ENCODE results near the gene TOB2.

TOB2 gene, protein sequence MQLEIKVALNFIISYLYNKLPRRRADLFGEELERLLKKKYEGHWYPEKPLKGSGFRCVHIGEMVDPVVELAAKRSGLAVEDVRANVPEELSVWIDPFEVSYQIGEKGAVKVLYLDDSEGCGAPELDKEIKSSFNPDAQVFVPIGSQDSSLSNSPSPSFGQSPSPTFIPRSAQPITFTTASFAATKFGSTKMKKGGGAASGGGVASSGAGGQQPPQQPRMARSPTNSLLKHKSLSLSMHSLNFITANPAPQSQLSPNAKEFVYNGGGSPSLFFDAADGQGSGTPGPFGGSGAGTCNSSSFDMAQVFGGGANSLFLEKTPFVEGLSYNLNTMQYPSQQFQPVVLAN

DNA sequence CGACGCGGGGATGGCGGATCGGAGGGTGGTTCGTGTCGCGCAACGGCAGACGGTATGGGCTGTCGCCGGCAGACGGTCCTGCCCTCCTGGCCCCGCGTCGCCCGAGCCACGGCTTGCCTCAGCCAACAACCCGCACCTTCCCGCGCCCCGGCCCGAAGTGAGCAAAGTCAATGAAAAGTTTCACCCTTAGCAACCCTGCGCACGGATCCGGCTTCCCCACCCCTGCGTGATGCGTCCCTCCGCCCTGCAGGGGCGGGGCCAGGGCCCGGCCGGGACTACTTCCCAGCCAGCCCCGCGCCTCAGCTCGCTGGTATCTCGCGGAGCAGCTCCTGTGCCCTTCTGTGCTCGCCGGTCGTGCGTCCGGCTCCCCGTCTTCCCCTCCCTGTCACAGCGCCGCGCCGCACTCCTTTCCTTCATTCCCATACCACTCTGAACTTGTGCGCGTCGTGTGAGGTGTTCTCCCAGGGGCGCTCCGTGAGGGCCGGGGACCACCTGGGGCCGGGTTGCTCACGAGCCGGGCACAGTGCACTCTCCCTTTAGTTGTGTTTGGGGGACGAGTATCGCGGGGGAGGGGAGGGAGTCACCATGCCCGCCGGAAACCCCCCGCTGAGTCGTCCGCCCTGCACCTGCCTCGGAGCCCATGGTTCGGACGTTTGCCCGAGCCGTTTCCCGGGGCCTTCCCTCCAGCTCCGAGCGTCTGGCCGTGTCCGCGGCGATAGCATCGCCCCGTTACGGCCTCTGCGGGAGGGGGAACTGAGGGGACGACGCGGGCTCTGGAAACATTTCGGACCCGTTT lies at the start of gene TOB2:
TSS of gene TOB2 (minus strand) at position 163 of the 796 bp plus-strand sequence. CDS start 9,456 bp downstream, outside the sequence.
- DNase-seq (ENCODE audit: low spot score), result peak; percentile 86

DNA sequence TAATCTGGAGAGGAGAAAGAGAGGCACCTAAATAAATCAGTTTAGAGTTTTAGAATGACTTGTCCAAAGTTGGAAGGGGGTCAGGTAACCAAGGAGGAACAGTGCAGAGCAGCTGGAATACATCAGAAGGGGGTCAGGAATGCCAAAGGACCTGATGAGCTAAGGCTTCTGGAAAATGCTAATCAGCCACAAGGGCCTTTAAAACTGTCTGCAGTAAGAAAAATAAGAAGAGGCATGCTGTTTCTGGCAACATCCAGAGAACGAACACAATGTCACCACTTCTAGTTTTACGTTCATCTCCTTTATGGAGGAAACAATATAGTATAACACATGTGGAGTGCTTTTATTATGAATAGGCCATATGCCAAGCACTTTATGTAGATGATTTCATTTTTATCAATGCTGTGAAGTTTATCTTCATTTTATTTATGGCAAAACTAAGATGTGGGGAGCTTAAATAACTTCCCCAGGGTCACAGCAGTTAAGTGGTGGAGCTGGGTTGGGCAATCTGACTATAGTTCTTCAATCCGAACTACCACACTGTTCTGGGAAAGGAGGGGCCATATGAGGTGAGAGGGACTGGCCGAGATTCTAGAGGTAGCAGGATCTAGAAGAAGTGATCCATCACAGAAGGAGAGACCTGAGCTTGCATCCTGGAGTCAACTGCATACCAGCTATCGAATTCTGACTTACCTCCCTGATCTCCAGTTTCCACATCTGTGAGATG lies 44.9 kb upstream of the TOB2 start:
- no peak for DNase-seq (ENCODE audit: low spot score)

DNA sequence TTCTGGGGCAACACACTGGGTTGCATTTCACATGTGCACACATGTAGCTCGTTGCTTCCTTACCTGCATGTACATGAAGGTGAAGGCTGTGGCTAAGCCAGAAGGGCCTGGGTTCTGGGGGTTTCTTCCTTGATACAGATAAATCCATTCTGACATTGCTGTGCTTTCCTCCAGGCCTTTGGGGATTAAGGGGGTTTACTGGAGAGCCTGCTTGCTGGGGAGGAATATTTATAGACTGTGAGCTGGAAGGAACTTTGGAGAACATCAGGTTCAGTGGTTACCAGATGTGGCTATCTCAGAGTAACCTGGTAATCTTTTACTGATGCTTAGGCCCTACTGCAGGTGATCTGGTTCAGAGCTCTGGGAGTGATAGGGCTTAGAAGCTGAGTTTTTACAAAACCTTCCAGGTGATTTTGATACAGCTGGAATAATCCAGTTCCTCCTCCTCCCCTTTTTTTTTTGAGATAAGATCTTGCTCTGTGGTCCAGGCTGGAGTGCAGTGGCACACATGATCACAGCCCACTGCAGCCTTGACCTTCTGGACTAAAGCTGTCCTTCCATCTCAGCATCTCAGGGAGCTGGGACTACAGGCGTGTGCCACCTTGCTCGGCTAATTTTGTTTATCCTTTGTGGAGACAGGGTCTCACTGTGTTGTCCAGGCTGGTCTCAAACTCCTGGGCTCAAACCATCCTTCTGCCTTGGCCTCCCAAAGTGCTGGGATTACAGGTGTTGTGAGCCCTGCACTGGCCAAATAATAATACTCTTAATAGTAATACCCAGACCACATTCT lies 42.2 kb upstream of the TOB2 start:
- DNase-seq (ENCODE audit: low spot score), result no peak

DNA sequence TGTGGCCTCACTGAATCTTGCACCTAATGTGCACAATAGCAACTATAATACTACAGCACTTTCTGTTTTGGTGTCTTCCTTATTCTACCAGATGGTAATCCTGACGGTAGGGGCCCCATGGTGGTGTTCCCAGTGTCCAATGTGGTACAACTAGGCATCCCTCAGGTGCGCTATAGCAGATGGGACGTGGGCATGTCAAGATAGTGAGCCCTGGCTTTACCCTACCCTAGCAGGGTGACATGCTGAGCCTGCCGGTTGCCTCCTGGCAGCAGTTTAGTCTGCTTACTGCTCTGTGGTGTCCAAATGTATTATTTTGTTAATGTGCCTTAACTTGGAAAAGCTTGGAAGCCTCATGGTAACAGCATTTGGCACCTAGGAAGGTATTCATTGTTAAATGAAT lies 41.5 kb upstream of the TOB2 start:
- no peak for DNase-seq (ENCODE audit: low spot score)

DNA sequence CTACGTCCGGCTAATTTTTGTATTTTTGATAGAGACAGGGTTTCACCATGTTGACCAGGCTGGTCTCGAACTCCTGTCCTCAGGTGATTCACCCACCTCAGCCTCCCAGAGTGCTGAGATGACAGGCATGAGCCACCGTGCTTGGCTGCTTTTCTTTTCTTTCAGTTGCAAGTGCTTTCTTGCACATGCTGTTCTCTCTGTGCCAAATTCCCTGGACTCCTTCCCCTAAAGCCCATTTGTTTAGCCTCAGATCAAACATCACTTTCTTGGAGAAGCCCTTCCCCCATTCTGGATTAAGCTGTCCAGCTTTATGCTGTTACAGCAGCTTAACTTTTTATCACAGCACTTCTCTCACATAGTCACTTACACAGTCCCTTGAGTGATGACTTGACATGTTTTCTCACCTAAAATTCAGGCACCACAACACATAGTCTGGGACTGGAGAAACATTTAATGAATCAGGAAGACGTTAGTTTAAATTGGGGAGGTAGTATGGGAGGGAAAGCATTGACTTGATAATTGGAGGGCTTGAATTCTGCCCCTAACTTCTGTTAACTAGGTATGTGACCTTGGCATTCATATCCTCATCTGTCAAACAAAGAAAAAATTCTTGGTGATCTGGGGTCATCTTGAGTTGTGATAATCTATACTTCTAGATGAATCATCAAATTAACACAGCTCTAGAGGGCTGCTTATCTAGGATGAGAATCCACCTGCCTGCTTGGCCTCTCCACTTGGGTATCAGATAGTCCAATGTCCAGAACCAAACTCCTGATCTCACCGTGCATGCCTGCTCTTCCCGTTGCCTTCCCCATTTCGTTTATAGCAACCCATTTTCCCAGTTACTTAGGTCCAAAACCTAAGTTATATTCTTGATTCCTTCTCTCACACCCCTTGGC lies 40.7 kb upstream of the TOB2 start:
- no peak for DNase-seq (ENCODE audit: low spot score)

DNA sequence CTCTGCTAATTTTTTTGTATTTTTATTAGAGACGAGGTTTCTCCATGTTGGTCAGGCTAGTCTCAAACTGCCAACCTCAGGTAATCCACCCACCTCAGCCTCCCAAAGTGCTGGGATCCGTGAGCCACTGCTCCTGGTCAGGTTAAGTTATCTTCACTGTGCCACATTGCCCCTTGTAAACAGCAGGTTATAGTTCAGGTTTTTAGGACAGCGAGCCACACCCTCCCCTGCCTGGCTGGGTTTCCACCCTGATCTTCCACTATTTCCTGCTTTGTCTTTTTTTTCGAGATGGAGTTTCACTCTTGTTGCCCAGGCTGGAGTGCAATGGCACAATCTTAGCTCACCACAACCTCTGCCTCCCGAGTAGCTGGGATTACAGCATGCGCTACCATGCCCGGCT lies 38.4 kb upstream of the TOB2 start:
- DNase-seq (ENCODE audit: low spot score), result no peak

DNA sequence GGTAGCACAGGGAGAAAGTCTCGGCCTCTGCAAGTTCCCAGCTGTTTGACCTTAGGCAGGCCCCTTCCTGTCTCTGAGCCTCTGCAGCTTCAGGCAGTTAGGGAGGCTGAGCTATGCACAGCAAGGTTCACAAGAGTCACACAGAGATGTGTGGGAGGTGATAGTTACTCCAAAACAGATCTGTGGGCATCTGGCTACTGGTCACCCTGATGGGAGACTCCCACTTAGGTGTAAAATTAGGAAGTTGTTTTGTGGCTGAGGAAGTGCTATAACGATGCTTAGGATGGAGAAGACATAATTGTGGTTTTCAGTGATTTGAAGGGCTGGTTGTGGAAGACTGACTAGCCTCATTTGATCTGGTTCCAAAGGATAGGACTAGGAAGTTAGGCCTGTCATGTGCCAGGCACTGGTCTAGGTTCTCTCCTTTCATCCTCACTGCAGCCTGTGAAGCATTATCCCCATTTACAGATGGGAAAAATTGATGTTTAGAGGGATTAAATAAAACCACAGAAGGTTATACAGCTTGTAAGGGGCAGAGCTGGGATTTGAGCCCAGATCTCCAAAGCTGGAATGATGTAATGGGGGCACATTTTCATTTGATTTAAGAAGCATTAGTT lies 35.8 kb upstream of the TOB2 start:
- no peak for DNase-seq (ENCODE audit: low spot score)

DNA sequence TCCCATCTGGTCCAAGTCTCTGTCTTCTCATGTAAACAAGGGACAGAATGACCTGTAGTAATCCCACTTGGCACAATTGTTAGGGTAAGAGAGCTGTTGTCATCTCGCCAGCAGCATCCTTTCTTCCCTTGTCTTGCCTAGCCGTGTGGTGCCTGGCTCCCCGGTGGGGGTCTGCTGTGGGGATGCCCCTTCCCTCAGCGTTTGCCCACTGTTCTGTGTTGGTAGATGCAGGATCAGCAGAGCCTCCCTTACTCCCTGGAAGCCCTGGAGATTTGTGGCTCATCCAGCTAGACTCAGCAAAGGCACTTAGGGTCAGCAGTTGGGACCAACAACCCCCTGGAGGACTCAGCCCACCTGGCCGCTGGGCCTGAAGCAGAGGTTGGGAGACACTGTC lies 35.3 kb upstream of the TOB2 start:
- no peak for DNase-seq (ENCODE audit: low spot score)

DNA sequence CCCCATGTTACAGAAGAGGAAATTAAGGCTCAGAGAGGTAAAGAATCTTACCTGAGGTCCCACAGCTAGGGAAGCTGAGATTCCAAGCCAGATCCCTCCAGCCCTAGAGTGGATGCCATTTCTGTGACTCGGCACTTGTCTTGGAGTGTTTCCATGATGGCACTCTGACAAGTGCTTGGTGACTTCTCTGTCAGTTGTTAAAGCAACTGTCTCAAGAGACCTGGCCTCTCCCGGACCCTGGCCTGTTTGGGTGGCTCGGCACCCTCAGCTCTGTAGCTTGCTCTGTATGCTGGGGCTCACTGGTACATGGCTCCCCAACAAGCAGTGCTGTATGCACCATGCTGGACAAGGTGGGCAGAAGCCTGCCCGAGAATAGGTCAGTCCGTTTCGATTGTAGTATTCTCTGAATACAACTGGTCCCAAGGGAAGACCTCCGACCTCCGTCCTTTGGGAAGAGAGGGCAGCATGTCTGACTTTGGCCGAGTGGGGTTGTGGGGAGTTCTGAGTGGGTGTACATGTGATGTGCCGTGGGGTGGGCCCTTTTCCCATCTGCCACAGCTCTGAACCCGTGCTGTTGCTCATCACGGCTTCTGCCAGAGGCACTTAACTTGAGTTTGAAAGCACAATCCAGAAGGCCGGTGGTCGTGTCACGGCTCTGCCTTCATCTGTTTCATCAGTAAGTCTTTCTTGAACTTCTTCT lies 34.7 kb upstream of the TOB2 start:
- DNase-seq (ENCODE audit: low spot score), result no peak

DNA sequence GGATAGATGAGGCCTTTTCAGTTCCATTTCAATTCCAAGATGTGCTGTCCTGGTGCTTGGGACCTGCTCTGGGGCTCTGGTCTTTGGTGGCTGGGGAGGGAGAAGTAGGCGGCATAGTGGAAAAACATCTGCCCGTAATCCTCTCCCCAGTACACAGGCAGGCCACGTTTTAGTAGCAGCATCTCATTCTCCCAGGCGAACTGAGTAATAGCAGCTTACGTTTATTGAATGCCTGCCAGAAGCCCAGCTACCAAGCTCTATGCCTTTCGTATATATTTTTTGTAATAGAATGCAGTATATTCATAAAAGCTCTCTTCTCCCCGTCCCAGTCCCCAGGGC lies 33.8 kb upstream of the TOB2 start:
- DNase-seq (ENCODE audit: low spot score), result no peak

DNA sequence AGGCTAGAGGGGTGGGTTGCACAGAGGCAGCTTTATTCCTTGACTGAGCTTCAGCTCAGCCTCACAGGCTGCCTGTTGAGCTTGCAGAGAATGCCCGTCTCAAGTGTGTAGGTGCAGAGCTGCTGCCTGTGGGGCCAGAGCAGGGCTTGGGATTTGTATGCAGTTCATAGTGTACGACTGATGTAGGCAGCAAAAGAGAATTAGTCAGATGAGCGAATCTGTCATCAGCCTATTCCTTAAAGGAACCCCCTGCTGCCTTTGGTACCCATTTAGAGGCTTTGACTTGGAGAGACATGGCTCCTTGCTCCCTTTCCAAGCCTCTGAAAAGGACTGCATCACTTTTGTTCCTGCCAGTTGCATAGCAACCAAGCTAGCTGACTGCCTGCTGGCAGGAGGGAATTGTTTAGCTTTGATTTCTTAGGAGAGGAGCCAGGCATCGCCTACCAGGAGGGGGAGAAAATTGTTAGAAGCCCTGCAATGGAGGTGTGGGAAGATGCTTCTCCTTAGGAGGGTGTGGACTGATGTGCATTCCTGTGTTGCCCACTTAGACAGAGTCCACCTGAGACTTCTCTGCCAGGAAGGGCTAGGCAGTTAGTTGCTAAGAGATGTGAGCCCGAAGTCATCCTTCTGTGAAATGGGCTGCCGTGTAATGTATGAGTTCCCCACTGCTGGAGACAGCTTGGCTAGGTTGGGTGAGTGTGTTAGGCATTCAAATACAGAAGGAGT lies 33.2 kb upstream of the TOB2 start:
- no peak for DNase-seq (ENCODE audit: low spot score)

DNA sequence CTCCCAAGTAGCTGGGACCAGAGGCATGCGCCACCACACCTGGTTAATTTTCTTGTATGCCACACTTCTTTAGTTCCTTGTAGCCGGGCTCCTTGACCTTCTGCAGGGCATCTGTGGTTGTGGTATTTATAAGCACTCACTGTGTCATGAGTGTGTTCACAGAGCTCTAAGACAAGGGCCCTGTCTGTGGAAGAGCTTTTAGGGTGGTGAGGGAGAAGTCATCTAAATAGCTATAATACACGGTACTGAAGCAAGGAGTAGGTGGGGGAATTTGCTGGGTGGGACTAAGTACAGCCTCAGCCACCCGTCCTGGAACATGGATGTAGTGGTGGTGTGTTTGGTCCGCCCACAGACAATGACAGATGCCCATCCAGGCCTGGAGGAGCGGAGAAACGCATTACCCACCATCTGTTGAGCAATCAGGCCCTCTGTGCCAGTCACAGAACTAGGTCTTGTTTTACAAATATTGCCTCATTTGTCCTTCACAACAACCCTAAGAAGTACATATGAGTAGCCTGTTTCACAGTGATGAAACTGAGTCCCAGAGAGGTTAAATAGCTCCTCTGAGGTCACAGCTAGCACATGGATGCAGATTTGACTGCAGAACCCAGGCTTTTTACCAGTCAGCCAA lies 32.4 kb upstream of the TOB2 start:
- peak; percentile 47 for DNase-seq (ENCODE audit: low spot score)

DNA sequence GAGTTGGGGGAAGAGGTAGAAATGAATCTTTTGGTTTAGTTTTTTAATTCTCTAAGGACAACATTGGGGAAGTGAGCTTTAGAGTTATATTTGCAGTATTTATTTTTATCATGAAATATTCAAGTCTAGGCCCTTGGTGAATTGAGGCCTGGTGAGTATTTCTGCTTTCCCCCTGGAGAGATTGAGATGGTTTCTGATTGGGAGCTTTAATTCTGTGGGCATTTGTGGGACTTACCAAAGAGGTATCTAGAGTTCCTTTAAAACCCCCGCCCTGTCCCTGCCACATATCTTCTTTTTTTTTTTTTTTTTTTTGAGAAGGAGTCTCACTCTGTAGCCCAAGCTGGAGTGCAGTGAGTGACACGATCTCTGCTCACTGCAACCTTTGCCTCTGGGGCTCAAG lies 31.9 kb upstream of the TOB2 start:
- peak; percentile 81 for DNase-seq (ENCODE audit: low spot score)

DNA sequence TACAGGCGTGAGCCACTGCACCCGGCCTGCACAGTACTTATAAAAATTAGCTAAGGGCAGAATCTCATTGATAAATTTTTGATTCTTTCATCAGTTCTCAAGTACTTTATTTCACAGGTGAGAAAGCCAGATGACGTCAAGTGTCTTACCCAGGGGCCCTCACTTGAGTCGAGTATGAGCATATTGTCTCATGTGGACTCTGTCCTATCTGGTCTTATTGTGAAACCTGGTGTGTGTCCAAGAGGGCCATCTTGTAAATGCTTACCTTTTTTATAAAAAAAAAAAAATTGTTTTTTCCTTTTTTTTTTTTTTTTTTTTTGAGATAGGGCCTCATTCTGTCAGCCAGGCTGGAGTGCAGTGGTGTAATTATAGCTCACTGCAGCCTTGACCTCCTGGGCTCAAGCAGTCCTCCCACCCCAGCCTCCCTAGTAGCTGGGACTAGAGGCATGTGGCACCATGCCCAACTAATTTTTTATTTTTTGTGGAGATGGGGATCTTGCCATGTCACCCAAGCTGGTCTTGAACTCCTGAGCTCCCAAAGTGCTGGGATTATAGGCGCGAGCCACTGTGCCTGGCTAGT lies 28.4 kb upstream of the TOB2 start:
- no peak for DNase-seq (ENCODE audit: low spot score)

DNA sequence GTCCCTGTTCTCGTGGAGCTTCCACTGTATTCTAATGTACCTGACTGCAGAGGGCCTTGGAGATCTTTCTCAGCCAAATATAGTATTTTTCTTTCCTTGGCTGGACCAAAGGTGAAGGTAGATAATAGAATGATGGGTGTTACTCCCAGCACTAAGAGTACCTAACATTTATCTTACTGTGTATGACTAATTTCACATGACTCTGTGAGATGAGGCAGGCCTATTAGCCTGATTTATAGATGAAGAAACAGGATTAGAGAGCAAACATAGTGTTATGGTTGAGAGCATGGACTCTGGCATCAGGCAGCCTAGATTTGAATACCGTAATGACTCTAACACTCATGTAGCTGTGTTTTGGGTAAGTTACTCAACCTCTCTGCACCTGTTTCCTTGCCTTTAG lies 25.0 kb upstream of the TOB2 start:
- DNase-seq (ENCODE audit: low spot score), result no peak

DNA sequence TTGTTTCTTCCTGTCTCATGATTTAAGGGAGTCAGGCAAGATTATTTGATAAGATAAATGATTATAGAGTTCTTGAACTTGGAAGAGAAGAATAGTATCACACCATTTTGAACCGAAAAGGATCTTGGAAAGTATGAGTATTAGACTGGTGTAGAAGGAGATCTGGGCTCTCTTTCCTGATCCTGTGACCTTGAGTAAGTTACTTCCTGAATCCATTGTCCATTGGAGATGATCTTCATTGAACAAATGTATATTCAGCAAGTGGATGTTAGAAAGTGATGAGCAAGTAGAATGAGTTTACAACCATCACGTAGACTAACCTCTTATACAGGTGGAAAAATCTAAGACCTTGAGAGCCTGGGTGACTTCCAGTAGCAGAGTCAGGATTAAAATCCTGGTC lies 24.3 kb upstream of the TOB2 start:
- DNase-seq (ENCODE audit: low spot score), result no peak

DNA sequence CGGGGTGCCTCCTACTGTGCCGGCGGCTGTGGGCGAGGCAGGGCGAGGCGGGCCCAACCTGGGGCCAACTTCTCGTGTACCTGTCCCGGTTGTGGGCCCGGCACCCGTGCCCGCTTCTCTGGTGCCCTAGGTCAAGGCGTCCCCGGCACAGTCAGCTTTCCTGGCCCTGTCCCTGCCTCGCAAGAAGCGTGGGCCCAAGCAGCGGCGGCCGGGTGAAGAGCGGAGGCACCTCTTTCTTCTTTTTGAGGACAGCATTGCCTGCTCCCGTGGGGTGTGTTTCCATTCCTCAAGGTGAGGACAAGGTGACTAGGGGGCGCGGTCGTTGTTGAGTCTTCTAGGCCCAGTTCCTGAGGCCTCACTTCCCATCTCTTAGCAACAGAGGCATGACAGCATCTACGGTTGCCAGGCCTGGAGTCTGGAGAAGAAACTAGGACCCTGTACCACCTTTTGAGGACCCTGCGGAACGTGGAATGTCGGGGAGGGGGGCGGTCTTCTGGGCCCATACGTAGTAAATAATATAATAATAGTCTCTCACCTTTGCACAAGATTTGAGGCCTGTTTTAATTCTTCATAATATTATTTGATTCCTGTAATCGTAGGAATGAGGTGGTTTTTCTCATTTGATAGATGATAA lies 22.7 kb upstream of the TOB2 start:
- DNase-seq (ENCODE audit: low spot score), result no peak

Data from germinal center (tissue), 1 donor.